PC-9 (cell line): ENCODE measurements around the gene TMUB1. TPM values are rescaled to one million over a fixed set of nuclear protein-coding genes. Genes with fewer than 3 reads are reported as not detected.

Experiments
- BruUV-seq: library from RNA; stranded (reverse); fragments of 400-500 nt; replicated peaks from 2 replicates; lab custom pipeline; 2021; lab: Mats Ljungman, UMichigan
- CTCF ChIA-PET: fragments of 300-600 bp; sonication (Branson Sonifier 250); formaldehyde crosslinking; loops from one replicate; lab custom pipeline; 2022; ENCODE audit warnings: antibody characterized with exemption; lab: Charles Lee
- POLR2A ChIA-PET: fragments of 300-600 bp; sonication (Branson Sonifier 250); formaldehyde crosslinking; loops from one replicate; lab custom pipeline; 2022; ENCODE audit warnings: antibody characterized with exemption; ENCODE audit not compliant: unreplicated experiment; lab: Charles Lee
- DNase-seq, 2 experiments: peaks; one replicate each; pipeline versions ENCODE4 v3.0.0 to v3.0.0-alpha.2; 2015 to 2022; ENCODE audit warnings: mixed read lengths in 1 of 2
- H2AFZ ChIP-seq: fragments of 200-600 bp; sonication (generic); 2 replicates; pipeline ENCODE4 v1.8.1; 2017; ENCODE audit warnings: antibody characterized with exemption
- H3F3A ChIP-seq: fragments of 200-600 bp; sonication (generic); 2 replicates; pipeline ENCODE4 v1.8.1; 2017; ENCODE audit warnings: antibody characterized with exemption, mild to moderate bottlenecking, low read depth; ENCODE audit not compliant: insufficient read depth
- H3K27ac ChIP-seq: fragments of 200-600 bp; sonication (generic); 2 replicates; pipeline ENCODE4 v1.6.1; 2016; ENCODE audit warnings: mixed run types
- H3K27me3 ChIP-seq: fragments of 200-600 bp; sonication (generic); 2 replicates; pipeline ENCODE4 v1.6.1; 2016; ENCODE audit warnings: low read depth, mixed run types; ENCODE audit not compliant: insufficient read depth
- H3K36me3 ChIP-seq: fragments of 200-600 bp; sonication (generic); 2 replicates; pipeline ENCODE4 v1.6.1; 2016; ENCODE audit warnings: low read depth, mixed run types
- H3K4me1 ChIP-seq: fragments of 200-600 bp; sonication (generic); replicated peaks from 2 replicates; pipeline ENCODE4 v1.6.1; 2016; ENCODE audit warnings: mixed run types; ENCODE audit not compliant: insufficient read depth
- H3K4me2 ChIP-seq: fragments of 200-600 bp; sonication (generic); 2 replicates; pipeline ENCODE4 v1.6.1; 2017; ENCODE audit warnings: mixed run types
- H3K4me3 ChIP-seq: fragments of 200-600 bp; sonication (generic); 2 replicates; pipeline ENCODE4 v1.6.1; 2016; ENCODE audit warnings: mixed run types
- H3K79me2 ChIP-seq: fragments of 200-600 bp; sonication (generic); 2 replicates; pipeline ENCODE4 v1.6.1; 2017; ENCODE audit warnings: low read depth, mixed run types
- H3K9me2 ChIP-seq: fragments of 200-600 bp; sonication (generic); 2 replicates; pipeline ENCODE4 v1.8.1; 2017; ENCODE audit warnings: mild to moderate bottlenecking; ENCODE audit not compliant: insufficient read depth
- H3K9me3 ChIP-seq: fragments of 200-600 bp; sonication (generic); 2 replicates; pipeline ENCODE4 v1.8.1; 2016; ENCODE audit warnings: low read depth; ENCODE audit not compliant: insufficient read depth
- H4K20me1 ChIP-seq: fragments of 200-600 bp; sonication (generic); 2 replicates; pipeline ENCODE4 v1.8.1; 2017; ENCODE audit not compliant: insufficient read depth
- EZH2 ChIP-seq: fragments of 200-600 bp; sonication (generic); IDR thresholded peaks from 2 replicates; pipeline ENCODE4 v1.8.0; 2017; ENCODE audit warnings: antibody characterized with exemption, low read depth
- intact Hi-C: fragments of 100-400 bp; cut with micrococcal nuclease; formaldehyde crosslinking; loops from one replicate; pipeline ENCODE4 v1.10.0; 2022; ENCODE audit not compliant: unreplicated experiment
- total RNA-seq: library from RNA; stranded (reverse); gene quantifications from 2 replicates; pipeline ENCODE4 v1.2.3, GENCODE V29; 2021
- TF ChIP-seq, protein P1 (sequence below): fragments of 200-600 bp; sonication (generic); conservative IDR thresholded peaks from 2 replicates; pipeline ENCODE4 v1.6.1; 2017; ENCODE audit warnings: mixed run types, antibody characterized with exemption, mild to moderate bottlenecking, moderate library complexity

Gene TMUB1
- total RNA-seq, 1 experiment from 2014 or later = 87.8 TPM

DNA sequence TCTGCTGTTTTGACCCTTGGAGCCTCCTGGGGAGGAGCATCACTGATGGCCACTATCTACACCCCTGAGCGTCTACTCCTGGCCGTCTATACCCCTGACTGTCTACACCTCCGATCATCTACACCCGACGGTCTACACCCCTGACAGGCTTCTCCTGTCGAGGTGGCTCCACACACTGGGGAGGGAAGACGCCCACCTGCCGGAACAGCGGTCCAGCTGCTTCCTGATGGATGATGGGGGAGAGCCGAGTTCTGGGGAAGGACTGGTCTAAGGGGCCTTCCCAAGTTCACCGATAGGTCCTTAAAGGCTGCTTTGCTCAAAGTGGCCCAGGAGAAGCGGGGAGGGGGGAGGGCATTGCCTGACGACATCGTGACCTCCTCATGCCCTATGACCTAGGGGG is 44.9 kb upstream of the TMUB1 start:
- no peaks in the 10 kb centered on the region for H3K4me1 ChIP-seq
- no peak for DNase-seq
- POLR2A ChIA-PET = no interaction called here
- BruUV-seq = no TSS peak
- H3K4me2 ChIP-seq = no peak overlapping the region
- intact Hi-C loops = no loop called here
- H4K20me1 ChIP-seq = peaks cover 11% of the 10 kb centered on the region
- H3K79me2 ChIP-seq = no peaks in the 10 kb centered on the region
- H3K27me3 ChIP-seq = no peaks in the 10 kb centered on the region
- no peak overlapping the region for H3K4me3 ChIP-seq
- H3K36me3 ChIP-seq = no peaks in the 10 kb centered on the region
- no peaks in the 10 kb centered on the region for H3K9me2 ChIP-seq
- no peak for TF ChIP-seq EZH2
- TF ChIP-seq, protein P1, sequence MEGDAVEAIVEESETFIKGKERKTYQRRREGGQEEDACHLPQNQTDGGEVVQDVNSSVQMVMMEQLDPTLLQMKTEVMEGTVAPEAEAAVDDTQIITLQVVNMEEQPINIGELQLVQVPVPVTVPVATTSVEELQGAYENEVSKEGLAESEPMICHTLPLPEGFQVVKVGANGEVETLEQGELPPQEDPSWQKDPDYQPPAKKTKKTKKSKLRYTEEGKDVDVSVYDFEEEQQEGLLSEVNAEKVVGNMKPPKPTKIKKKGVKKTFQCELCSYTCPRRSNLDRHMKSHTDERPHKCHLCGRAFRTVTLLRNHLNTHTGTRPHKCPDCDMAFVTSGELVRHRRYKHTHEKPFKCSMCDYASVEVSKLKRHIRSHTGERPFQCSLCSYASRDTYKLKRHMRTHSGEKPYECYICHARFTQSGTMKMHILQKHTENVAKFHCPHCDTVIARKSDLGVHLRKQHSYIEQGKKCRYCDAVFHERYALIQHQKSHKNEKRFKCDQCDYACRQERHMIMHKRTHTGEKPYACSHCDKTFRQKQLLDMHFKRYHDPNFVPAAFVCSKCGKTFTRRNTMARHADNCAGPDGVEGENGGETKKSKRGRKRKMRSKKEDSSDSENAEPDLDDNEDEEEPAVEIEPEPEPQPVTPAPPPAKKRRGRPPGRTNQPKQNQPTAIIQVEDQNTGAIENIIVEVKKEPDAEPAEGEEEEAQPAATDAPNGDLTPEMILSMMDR = no peak
- CTCF ChIA-PET = no interaction called here
- H3K27ac ChIP-seq = no peak overlapping the region
- no peak overlapping the region for H2AFZ ChIP-seq
- no peaks in the 10 kb centered on the region; the same call in 1 of the 2 replicates for H3F3A ChIP-seq
- no peaks in the 10 kb centered on the region for H3K9me3 ChIP-seq

DNA sequence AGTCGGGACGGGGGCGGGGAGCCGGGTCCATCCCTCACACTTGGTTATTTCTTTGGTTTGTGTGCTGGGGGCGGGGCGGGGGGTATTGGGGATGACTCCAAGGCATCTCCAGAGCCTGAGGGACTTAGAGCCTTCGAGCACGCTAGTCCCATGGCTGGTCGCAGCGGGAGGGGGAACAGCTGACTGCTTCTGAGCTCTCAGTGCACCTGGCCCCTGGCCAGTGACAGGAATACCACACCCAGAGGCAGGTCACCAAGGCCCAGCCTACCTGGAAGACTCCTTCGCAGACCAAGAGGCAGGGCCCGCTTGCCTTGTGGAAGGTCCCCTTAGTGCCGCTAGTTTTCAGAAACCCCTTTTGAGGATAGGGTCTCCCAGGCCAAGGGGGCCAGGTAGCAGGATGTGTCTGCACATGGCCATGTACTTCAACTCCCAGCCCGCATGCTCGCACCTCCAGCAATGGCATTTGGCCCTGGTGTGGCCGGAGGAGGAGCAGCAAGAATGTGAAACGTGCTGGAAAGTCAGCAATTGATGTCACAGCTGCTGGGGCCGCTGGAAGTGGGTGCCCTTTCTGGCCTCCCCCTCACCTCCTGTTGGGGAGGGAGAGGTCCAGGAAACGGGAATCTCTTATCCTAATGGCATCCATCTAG is 43.3 kb upstream of the TMUB1 start:
- H3K9me3 ChIP-seq = no peaks in the 10 kb centered on the region
- H3K9me2 ChIP-seq = no peaks in the 10 kb centered on the region
- DNase-seq = no peak
- H3K27me3 ChIP-seq = no peaks in the 10 kb centered on the region
- H3K4me3 ChIP-seq = no peak overlapping the region
- no peak overlapping the region for H2AFZ ChIP-seq
- TF ChIP-seq, protein P1 = no peak
- no peak for TF ChIP-seq EZH2
- no peak overlapping the region for H3K4me2 ChIP-seq
- no TSS peak for BruUV-seq
- no peaks in the 10 kb centered on the region for H3K4me1 ChIP-seq
- no peak overlapping the region for H3K27ac ChIP-seq
- ChIA-PET POLR2A (no interaction called here), CTCF (no interaction called here)
- H3K36me3 ChIP-seq = no peaks in the 10 kb centered on the region
- no peaks in the 10 kb centered on the region; the same call in 1 of the 2 replicates for H3F3A ChIP-seq
- H3K79me2 ChIP-seq = no peaks in the 10 kb centered on the region
- H4K20me1 ChIP-seq = peaks cover 11% of the 10 kb centered on the region
- intact Hi-C loops = no loop called here

DNA sequence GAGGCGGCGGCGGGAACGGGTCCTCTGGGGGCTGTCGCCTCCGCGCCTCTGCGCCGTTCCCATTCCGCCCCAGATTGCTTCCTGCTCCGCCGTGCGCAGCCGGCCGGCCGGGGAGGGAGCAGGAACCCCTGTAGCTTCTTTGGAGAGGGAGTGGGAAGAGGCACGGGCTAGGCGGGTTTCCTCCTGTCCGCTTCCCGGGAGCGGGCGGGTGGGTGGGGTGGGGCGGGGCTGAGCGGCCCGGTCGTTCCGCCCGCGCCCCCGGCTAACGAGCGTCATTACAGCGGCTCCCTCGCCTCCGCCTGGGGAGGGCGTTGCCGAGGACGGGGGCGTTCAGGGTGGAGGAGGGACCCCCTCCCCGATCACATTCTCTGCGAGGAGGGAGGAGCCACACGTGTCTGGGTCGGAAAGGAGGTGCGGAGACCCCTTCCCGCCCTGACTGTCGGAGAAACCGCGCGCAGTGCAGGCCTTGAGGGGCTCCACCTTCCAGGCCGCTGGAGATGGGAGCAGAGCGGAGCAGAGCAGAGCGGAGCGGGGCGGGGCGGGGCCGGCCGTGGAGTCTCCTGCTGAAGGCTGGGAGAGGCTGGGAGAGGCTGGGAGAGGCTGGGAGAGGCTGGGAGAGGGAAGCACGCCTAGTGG is 42.7 kb upstream of the TMUB1 start:
- no peaks in the 10 kb centered on the region for H3K4me1 ChIP-seq
- H3K9me2 ChIP-seq = no peaks in the 10 kb centered on the region
- H3K27ac ChIP-seq = no peak overlapping the region
- DNase-seq = no peak
- no TSS peak for BruUV-seq
- no peak overlapping the region for H2AFZ ChIP-seq
- no peaks in the 10 kb centered on the region for H3K36me3 ChIP-seq
- no peak overlapping the region for H3K4me2 ChIP-seq
- no peaks in the 10 kb centered on the region for H3K27me3 ChIP-seq
- POLR2A ChIA-PET = no interaction called here
- no peaks in the 10 kb centered on the region for H3K79me2 ChIP-seq
- peaks cover 11% of the 10 kb centered on the region for H4K20me1 ChIP-seq
- no peaks in the 10 kb centered on the region for H3K9me3 ChIP-seq
- no peaks in the 10 kb centered on the region; the same call in 1 of the 2 replicates for H3F3A ChIP-seq
- no peak overlapping the region for H3K4me3 ChIP-seq
- intact Hi-C loops = no loop called here
- no peak for TF ChIP-seq EZH2
- TF ChIP-seq, protein P1 = no peak
- CTCF ChIA-PET = interaction anchor here (0.7 kb wide), 1 partner anchor 13 kb away, joined by 8 read pairs; no protein-coding TSS in a partner anchor
